ENCODE data around the gene ANKRD27.

GRCh38 chr19:32674931-32675719, at the start of gene ANKRD27:
- TF ChIP-seq CTCF (IDR thresholded peaks at IDR 0.05) (no peak), POLR2A (IDR thresholded peaks at IDR 0.05) (peak in 2 of 4 donors; percentile 35 to 59)

Data from esophagus squamous epithelium (tissue), 4 donors.